C4-2B (cell line): ENCODE results near the gene MRPL34.

ENCODE experiments used
- ZFX ChIP-seq: fragments of 450-650 bp; IDR thresholded peaks from 2 replicates; pipeline ENCODE4 v1.6.1; 2017
- TF ChIP-seq, protein P1 (sequence below): fragments of 450-650 bp; conservative IDR thresholded peaks from 2 replicates; pipeline ENCODE4 v1.5.1; 2017; ENCODE audit warnings: mild to moderate bottlenecking

GRCh38 chr19:17309965-17310461 lies 4.3 kb downstream of the MRPL34 start:
- TF ChIP-seq, protein P1, sequence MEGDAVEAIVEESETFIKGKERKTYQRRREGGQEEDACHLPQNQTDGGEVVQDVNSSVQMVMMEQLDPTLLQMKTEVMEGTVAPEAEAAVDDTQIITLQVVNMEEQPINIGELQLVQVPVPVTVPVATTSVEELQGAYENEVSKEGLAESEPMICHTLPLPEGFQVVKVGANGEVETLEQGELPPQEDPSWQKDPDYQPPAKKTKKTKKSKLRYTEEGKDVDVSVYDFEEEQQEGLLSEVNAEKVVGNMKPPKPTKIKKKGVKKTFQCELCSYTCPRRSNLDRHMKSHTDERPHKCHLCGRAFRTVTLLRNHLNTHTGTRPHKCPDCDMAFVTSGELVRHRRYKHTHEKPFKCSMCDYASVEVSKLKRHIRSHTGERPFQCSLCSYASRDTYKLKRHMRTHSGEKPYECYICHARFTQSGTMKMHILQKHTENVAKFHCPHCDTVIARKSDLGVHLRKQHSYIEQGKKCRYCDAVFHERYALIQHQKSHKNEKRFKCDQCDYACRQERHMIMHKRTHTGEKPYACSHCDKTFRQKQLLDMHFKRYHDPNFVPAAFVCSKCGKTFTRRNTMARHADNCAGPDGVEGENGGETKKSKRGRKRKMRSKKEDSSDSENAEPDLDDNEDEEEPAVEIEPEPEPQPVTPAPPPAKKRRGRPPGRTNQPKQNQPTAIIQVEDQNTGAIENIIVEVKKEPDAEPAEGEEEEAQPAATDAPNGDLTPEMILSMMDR, result no peak
- no peak for TF ChIP-seq ZFX
